HepG2 (cell line): Measurements from ENCODE around the gene GBA2. TPM values are rescaled to one million over a fixed set of nuclear protein-coding genes. Genes with fewer than 3 reads are reported as not detected.

Source experiments
- EHMT2 ChIP-seq: fragments of 200-600 bp; sonication (generic); IDR thresholded peaks from 2 replicates; pipeline ENCODE4 v1.7.0; 2017; ENCODE audit warnings: antibody characterized with exemption, low read depth, low read length, borderline replicate concordance
- HMG20A ChIP-seq: IDR thresholded peaks from 2 replicates; pipeline ENCODE4 v1.6.1; 2016; ENCODE audit warnings: borderline replicate concordance
- JDP2 ChIP-seq: sonication (generic); formaldehyde crosslinking; IDR thresholded peaks from 2 replicates; pipeline ENCODE4 v1.8.1; 2022; ENCODE audit warnings: missing genetic modification reagents, borderline replicate concordance
- MXD4 ChIP-seq: IDR thresholded peaks from 2 replicates; pipeline ENCODE4 v1.6.1; 2016; ENCODE audit warnings: mild to moderate bottlenecking, missing biosample characterization, missing genetic modification reagents
- PAX8 ChIP-seq: sonication (generic); formaldehyde crosslinking; IDR thresholded peaks from 2 replicates; pipeline ENCODE4 v1.8.0; 2022; ENCODE audit warnings: mild to moderate bottlenecking, missing genetic modification reagents, borderline replicate concordance
- POLR2G ChIP-seq: fragments of 200-400 bp; formaldehyde crosslinking; IDR thresholded peaks from 2 replicates; pipeline ENCODE4 v1.6.1; 2018; ENCODE audit warnings: mild to moderate bottlenecking, low read depth, low read length, moderate library complexity
- ZNF34 ChIP-seq: sonication (generic); formaldehyde crosslinking; IDR thresholded peaks from 2 replicates; pipeline ENCODE4 v1.4.0; 2020; ENCODE audit warnings: mild to moderate bottlenecking, missing genetic modification reagents, borderline replicate concordance
- ZNF772 ChIP-seq: sonication (generic); formaldehyde crosslinking; IDR thresholded peaks from 2 replicates; pipeline ENCODE4 v1.5.0; 2020; ENCODE audit warnings: mild to moderate bottlenecking, missing genetic modification reagents
- polyA plus RNA-seq, 8 experiments: library from polyadenylated mRNA; depleted of rRNA in 3 of 8; stranded (reverse) in 7 of 8; unstranded in 1 of 8; fragments of >200 nt; fragmentation: Illumina TruSeq in 4 of 8; extraction: Trizol in 4 of 8; gene quantifications; 2 replicates each; pipeline versions ENCODE4 v1.2.1 to v1.2.3, GENCODE V29; 2011 to 2016; ENCODE audit warnings: low read depth in 4 of 8, missing spikeins in 1 of 8, mixed read lengths in 1 of 8; ENCODE audit not compliant: insufficient read depth in 1 of 8
- total RNA-seq, 5 experiments: library from RNA; depleted of rRNA; stranded (reverse); fragments of >200 nt; fragmentation: Illumina TruSeq; extraction: Trizol; gene quantifications; 2 replicates each; pipeline ENCODE4 v1.2.3, GENCODE V29; 2016; ENCODE audit warnings: low read depth in 1 of 5
- TF ChIP-seq, protein P1 (sequence below): conservative IDR thresholded peaks from 2 replicates; pipeline ENCODE4 v1.6.1; 2018; ENCODE audit warnings: missing genetic modification reagents
- TF ChIP-seq, protein P2 (sequence below): sonication (generic); formaldehyde crosslinking; IDR thresholded peaks from 2 replicates; pipeline ENCODE4 v1.5.0; 2020; ENCODE audit warnings: missing genetic modification reagents
- TF ChIP-seq, protein P3 (sequence below): sonication (generic); formaldehyde crosslinking; IDR thresholded peaks from 2 replicates; pipeline ENCODE4 v1.4.0; 2020; ENCODE audit warnings: mild to moderate bottlenecking, missing genetic modification reagents
- TF ChIP-seq, protein P4 (sequence below): sonication (generic); formaldehyde crosslinking; IDR thresholded peaks from 2 replicates; pipeline ENCODE4 v1.4.0; 2020; ENCODE audit warnings: missing genetic modification reagents
- TF ChIP-seq, protein P5 (sequence below): sonication (generic); formaldehyde crosslinking; IDR thresholded peaks from 2 replicates; pipeline ENCODE4 v1.9.0; 2021; ENCODE audit warnings: mild to moderate bottlenecking, missing genetic modification reagents

Gene GBA2
- total and polyA plus RNA-seq, 2 of the 13 experiments (the other 11 are each of a cell fraction or from before 2014, with no cell fraction given): 37.5 to 86.1 TPM

DNA sequence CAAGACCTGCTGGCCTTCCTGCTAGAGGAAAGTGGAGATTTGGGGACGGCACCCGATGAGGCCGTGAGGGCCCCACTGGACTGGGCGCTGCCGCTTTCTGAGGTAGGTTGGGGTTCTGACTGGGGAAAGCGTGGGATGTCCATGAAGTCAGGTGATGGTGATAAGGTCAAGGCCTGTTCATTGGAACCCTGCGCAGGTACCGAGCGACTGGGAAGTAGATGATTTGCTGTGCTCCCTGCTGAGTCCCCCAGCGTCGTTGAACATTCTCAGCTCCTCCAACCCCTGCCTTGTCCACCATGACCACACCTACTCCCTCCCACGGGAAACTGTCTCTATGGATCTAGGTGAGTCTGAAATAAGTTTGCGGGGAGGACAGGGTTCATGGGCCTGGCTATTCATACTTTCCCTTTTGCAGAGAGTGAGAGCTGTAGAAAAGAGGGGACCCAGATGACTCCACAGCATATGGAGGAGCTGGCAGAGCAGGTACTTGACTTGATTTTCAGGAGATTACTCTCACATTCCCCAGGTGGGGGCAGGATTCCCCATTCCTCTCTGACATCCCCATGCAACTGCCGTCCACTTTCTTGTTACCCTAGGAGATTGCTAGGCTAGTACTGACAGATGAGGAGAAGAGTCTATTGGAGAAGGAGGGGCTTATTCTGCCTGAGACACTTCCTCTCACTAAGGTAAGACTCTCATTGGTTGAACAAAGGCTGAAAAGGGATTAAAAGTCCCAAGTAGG, 16.1 kb downstream of the GBA2 start (continued):
- TF ChIP-seq, protein P1, sequence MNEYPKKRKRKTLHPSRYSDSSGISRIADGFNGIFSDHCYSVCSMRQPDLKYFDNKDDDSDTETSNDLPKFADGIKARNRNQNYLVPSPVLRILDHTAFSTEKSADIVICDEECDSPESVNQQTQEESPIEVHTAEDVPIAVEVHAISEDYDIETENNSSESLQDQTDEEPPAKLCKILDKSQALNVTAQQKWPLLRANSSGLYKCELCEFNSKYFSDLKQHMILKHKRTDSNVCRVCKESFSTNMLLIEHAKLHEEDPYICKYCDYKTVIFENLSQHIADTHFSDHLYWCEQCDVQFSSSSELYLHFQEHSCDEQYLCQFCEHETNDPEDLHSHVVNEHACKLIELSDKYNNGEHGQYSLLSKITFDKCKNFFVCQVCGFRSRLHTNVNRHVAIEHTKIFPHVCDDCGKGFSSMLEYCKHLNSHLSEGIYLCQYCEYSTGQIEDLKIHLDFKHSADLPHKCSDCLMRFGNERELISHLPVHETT (CRISPR knock-in tag): no peak
- TF ChIP-seq, protein P2, sequence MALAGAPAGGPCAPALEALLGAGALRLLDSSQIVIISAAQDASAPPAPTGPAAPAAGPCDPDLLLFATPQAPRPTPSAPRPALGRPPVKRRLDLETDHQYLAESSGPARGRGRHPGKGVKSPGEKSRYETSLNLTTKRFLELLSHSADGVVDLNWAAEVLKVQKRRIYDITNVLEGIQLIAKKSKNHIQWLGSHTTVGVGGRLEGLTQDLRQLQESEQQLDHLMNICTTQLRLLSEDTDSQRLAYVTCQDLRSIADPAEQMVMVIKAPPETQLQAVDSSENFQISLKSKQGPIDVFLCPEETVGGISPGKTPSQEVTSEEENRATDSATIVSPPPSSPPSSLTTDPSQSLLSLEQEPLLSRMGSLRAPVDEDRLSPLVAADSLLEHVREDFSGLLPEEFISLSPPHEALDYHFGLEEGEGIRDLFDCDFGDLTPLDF (CRISPR knock-in tag): no peak
- TF ChIP-seq, protein P3, sequence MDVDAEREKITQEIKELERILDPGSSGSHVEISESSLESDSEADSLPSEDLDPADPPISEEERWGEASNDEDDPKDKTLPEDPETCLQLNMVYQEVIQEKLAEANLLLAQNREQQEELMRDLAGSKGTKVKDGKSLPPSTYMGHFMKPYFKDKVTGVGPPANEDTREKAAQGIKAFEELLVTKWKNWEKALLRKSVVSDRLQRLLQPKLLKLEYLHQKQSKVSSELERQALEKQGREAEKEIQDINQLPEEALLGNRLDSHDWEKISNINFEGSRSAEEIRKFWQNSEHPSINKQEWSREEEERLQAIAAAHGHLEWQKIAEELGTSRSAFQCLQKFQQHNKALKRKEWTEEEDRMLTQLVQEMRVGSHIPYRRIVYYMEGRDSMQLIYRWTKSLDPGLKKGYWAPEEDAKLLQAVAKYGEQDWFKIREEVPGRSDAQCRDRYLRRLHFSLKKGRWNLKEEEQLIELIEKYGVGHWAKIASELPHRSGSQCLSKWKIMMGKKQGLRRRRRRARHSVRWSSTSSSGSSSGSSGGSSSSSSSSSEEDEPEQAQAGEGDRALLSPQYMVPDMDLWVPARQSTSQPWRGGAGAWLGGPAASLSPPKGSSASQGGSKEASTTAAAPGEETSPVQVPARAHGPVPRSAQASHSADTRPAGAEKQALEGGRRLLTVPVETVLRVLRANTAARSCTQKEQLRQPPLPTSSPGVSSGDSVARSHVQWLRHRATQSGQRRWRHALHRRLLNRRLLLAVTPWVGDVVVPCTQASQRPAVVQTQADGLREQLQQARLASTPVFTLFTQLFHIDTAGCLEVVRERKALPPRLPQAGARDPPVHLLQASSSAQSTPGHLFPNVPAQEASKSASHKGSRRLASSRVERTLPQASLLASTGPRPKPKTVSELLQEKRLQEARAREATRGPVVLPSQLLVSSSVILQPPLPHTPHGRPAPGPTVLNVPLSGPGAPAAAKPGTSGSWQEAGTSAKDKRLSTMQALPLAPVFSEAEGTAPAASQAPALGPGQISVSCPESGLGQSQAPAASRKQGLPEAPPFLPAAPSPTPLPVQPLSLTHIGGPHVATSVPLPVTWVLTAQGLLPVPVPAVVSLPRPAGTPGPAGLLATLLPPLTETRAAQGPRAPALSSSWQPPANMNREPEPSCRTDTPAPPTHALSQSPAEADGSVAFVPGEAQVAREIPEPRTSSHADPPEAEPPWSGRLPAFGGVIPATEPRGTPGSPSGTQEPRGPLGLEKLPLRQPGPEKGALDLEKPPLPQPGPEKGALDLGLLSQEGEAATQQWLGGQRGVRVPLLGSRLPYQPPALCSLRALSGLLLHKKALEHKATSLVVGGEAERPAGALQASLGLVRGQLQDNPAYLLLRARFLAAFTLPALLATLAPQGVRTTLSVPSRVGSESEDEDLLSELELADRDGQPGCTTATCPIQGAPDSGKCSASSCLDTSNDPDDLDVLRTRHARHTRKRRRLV (CRISPR knock-in tag): no peak
- TF ChIP-seq JDP2 (CRISPR knock-in tag) (no peak), HMG20A (CRISPR knock-in tag) (no peak), EHMT2 (no peak), ZNF34 (CRISPR knock-in tag) (no peak), PAX8 (CRISPR knock-in tag) (no peak), POLR2G (no peak), MXD4 (CRISPR knock-in tag) (no peak), ZNF772 (CRISPR knock-in tag) (no peak)
- TF ChIP-seq, protein P4, sequence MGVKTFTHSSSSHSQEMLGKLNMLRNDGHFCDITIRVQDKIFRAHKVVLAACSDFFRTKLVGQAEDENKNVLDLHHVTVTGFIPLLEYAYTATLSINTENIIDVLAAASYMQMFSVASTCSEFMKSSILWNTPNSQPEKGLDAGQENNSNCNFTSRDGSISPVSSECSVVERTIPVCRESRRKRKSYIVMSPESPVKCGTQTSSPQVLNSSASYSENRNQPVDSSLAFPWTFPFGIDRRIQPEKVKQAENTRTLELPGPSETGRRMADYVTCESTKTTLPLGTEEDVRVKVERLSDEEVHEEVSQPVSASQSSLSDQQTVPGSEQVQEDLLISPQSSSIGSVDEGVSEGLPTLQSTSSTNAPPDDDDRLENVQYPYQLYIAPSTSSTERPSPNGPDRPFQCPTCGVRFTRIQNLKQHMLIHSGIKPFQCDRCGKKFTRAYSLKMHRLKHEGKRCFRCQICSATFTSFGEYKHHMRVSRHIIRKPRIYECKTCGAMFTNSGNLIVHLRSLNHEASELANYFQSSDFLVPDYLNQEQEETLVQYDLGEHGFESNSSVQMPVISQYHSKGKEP: no peak
- TF ChIP-seq, protein P5, sequence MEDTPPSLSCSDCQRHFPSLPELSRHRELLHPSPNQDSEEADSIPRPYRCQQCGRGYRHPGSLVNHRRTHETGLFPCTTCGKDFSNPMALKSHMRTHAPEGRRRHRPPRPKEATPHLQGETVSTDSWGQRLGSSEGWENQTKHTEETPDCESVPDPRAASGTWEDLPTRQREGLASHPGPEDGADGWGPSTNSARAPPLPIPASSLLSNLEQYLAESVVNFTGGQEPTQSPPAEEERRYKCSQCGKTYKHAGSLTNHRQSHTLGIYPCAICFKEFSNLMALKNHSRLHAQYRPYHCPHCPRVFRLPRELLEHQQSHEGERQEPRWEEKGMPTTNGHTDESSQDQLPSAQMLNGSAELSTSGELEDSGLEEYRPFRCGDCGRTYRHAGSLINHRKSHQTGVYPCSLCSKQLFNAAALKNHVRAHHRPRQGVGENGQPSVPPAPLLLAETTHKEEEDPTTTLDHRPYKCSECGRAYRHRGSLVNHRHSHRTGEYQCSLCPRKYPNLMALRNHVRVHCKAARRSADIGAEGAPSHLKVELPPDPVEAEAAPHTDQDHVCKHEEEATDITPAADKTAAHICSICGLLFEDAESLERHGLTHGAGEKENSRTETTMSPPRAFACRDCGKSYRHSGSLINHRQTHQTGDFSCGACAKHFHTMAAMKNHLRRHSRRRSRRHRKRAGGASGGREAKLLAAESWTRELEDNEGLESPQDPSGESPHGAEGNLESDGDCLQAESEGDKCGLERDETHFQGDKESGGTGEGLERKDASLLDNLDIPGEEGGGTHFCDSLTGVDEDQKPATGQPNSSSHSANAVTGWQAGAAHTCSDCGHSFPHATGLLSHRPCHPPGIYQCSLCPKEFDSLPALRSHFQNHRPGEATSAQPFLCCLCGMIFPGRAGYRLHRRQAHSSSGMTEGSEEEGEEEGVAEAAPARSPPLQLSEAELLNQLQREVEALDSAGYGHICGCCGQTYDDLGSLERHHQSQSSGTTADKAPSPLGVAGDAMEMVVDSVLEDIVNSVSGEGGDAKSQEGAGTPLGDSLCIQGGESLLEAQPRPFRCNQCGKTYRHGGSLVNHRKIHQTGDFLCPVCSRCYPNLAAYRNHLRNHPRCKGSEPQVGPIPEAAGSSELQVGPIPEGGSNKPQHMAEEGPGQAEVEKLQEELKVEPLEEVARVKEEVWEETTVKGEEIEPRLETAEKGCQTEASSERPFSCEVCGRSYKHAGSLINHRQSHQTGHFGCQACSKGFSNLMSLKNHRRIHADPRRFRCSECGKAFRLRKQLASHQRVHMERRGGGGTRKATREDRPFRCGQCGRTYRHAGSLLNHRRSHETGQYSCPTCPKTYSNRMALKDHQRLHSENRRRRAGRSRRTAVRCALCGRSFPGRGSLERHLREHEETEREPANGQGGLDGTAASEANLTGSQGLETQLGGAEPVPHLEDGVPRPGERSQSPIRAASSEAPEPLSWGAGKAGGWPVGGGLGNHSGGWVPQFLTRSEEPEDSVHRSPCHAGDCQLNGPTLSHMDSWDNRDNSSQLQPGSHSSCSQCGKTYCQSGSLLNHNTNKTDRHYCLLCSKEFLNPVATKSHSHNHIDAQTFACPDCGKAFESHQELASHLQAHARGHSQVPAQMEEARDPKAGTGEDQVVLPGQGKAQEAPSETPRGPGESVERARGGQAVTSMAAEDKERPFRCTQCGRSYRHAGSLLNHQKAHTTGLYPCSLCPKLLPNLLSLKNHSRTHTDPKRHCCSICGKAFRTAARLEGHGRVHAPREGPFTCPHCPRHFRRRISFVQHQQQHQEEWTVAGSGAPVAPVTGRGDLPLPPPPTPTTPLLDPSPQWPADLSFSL: no peak
